IMR-90 (cell line): Measurements from ENCODE around the gene MSANTD4. TPM values are rescaled to one million over a fixed set of nuclear protein-coding genes. Genes with fewer than 3 reads are reported as not detected.

ENCODE experiments used
- ATAC-seq: fragments of 200-7000 bp; cut with Tn5 transposase; 2 replicates; pipeline ENCODE4 v1.9.1; 2020; ENCODE audit warnings: low read depth, mild to moderate bottlenecking, moderate library complexity
- BruUV-seq: library from RNA; stranded (reverse); fragments of 400-500 nt; replicated peaks from 2 replicates; lab custom pipeline; 2021; lab: Mats Ljungman, UMichigan
- CTCF ChIA-PET: fragments of 300-600 bp; formaldehyde crosslinking; extraction: SDS; loops from one replicate; lab custom pipeline; 2021; ENCODE audit warnings: antibody characterized with exemption; lab: Yijun Ruan, JAX
- POLR2A ChIA-PET: fragments of 300-600 bp; sonication (Branson Sonifier 250); formaldehyde crosslinking; loops from one replicate; lab custom pipeline; 2022; ENCODE audit warnings: antibody characterized with exemption; ENCODE audit not compliant: unreplicated experiment; lab: Charles Lee
- DNase-seq: peaks from one replicate; pipeline ENCODE4 v3.0.0; 2013
- H2AFZ ChIP-seq: replicated peaks from 2 replicates; pipeline ENCODE3; 2013; ENCODE audit warnings: low read length, mild to moderate bottlenecking; ENCODE audit not compliant: poor library complexity
- H2AK5ac ChIP-seq: 2 replicates; pipeline ENCODE4 v1.6.1; 2013; ENCODE audit warnings: low read depth, low read length, inconsistent platforms
- H2AK9ac ChIP-seq: replicated peaks from 2 replicates; pipeline ENCODE3; 2013; ENCODE audit warnings: mild to moderate bottlenecking, low read depth, low read length, moderate library complexity; ENCODE audit not compliant: poor library complexity
- H2BK120ac ChIP-seq: 2 replicates; pipeline ENCODE4 v1.6.1; 2013; ENCODE audit warnings: low read depth, low read length, inconsistent platforms
- H2BK15ac ChIP-seq: 3 replicates; pipeline ENCODE4 v1.6.1; 2013; ENCODE audit warnings: low read depth, low read length, inconsistent platforms
- H2BK20ac ChIP-seq: 2 replicates; pipeline ENCODE4 v1.6.1; 2013; ENCODE audit warnings: low read depth, mild to moderate bottlenecking, inconsistent platforms, low read length, moderate library complexity
- H2BK5ac ChIP-seq: 2 replicates; pipeline ENCODE4 v1.6.1; 2013; ENCODE audit warnings: mild to moderate bottlenecking, low read depth, low read length, inconsistent platforms; ENCODE audit not compliant: poor library complexity, severe bottlenecking
- H3K14ac ChIP-seq: replicated peaks from 2 replicates; pipeline ENCODE4 v1.6.1; 2013; ENCODE audit warnings: low read depth, low read length, inconsistent platforms
- H3K18ac ChIP-seq: 2 replicates; pipeline ENCODE4 v1.6.1; 2013; ENCODE audit warnings: low read depth, low read length, control low read depth
- H3K23ac ChIP-seq: 2 replicates; pipeline ENCODE4 v1.6.1; 2013; ENCODE audit warnings: low read depth, low read length, inconsistent platforms
- H3K27ac ChIP-seq: 2 replicates; pipeline ENCODE4 v1.5.1; 2013; ENCODE audit warnings: mild to moderate bottlenecking, control low read depth, low read length; ENCODE audit not compliant: insufficient read depth
- H3K27me3 ChIP-seq: 2 replicates; pipeline ENCODE4 v1.6.1; 2013; ENCODE audit warnings: low read length; ENCODE audit not compliant: control insufficient read depth, insufficient read depth
- H3K36me3 ChIP-seq: 2 replicates; pipeline ENCODE4 v1.6.1; 2013; ENCODE audit warnings: low read length, mixed read lengths; ENCODE audit not compliant: control insufficient read depth, insufficient read depth
- H3K4ac ChIP-seq: 2 replicates; pipeline ENCODE4 v1.6.1; 2013; ENCODE audit warnings: low read depth, low read length, inconsistent platforms
- H3K4me1 ChIP-seq: 2 replicates; pipeline ENCODE4 v1.6.1; 2013; ENCODE audit warnings: low read length, mixed read lengths; ENCODE audit not compliant: control insufficient read depth, insufficient read depth
- H3K4me2 ChIP-seq: 2 replicates; pipeline ENCODE4 v1.6.1; 2013; ENCODE audit warnings: low read depth, mild to moderate bottlenecking, control low read depth, low read length, moderate library complexity
- H3K4me3 ChIP-seq: 2 replicates; pipeline ENCODE4 v1.5.1; 2013; ENCODE audit warnings: low read depth, mild to moderate bottlenecking, control low read depth, low read length, moderate library complexity; ENCODE audit not compliant: insufficient read depth
- H3K56ac ChIP-seq: 2 replicates; pipeline ENCODE4 v1.6.1; 2013; ENCODE audit warnings: low read length, inconsistent platforms; ENCODE audit not compliant: insufficient read depth; ENCODE audit errors: extremely low read depth
- H3K79me1 ChIP-seq, 2 experiments: 2 replicates each; pipeline ENCODE4 v1.6.1; 2013; ENCODE audit warnings: low read length in 2 of 2, inconsistent platforms in 1 of 2, low read depth in 1 of 2
- H3K9ac ChIP-seq: 2 replicates; pipeline ENCODE4 v1.6.1; 2013; ENCODE audit warnings: low read depth, low read length, control low read depth
- H3K9me1 ChIP-seq: 2 replicates; pipeline ENCODE4 v1.6.1; 2013; ENCODE audit warnings: low read length, inconsistent platforms; ENCODE audit not compliant: insufficient read depth
- H3K9me3 ChIP-seq: 2 replicates; pipeline ENCODE4 v1.6.1; 2013; ENCODE audit warnings: low read length; ENCODE audit not compliant: control insufficient read depth, insufficient read depth
- H4K20me1 ChIP-seq: 2 replicates; pipeline ENCODE4 v1.6.1; 2013; ENCODE audit warnings: low read length, inconsistent platforms; ENCODE audit not compliant: insufficient read depth
- H4K5ac ChIP-seq: 2 replicates; pipeline ENCODE4 v1.6.1; 2013; ENCODE audit warnings: mild to moderate bottlenecking, low read depth, low read length, control low read depth
- H4K8ac ChIP-seq, 2 experiments: 2 replicates each; pipeline ENCODE4 v1.6.1; 2013; ENCODE audit warnings: low read depth in 2 of 2, low read length in 2 of 2, control low read depth in 1 of 2, inconsistent platforms in 1 of 2
- H4K91ac ChIP-seq: 2 replicates; pipeline ENCODE4 v1.6.1; 2013; ENCODE audit warnings: low read depth, low read length, inconsistent platforms; ENCODE audit not compliant: insufficient read depth
- BHLHE40 ChIP-seq: fragments of 150-350 bp; IDR thresholded peaks from 2 replicates; pipeline ENCODE4 v1.6.1; 2016; ENCODE audit warnings: mild to moderate bottlenecking, low read depth, low read length
- MAFK ChIP-seq: IDR thresholded peaks from 2 replicates; pipeline ENCODE4 v1.6.1; 2012; ENCODE audit warnings: low read depth, low read length, improper control_type of control experiment
- MXI1 ChIP-seq: IDR thresholded peaks from 2 replicates; pipeline ENCODE4 v1.6.1; 2012; ENCODE audit warnings: low read depth, mild to moderate bottlenecking, low read length, moderate library complexity, borderline replicate concordance
- NFE2L2 ChIP-seq: fragments of 150-350 bp; IDR thresholded peaks from 2 replicates; pipeline ENCODE4 v1.6.1; 2016; ENCODE audit warnings: low read depth, mild to moderate bottlenecking, low read length
- POLR2A ChIP-seq: IDR thresholded peaks from 2 replicates; pipeline ENCODE4 v1.6.1; 2012; ENCODE audit warnings: mild to moderate bottlenecking, low read depth, low read length
- RAD21 ChIP-seq: IDR thresholded peaks from 2 replicates; pipeline ENCODE4 v1.6.1; 2012; ENCODE audit warnings: low read length, improper control_type of control experiment
- RCOR1 ChIP-seq: IDR thresholded peaks from 2 replicates; pipeline ENCODE4 v1.6.1; 2012; ENCODE audit warnings: mild to moderate bottlenecking, low read length, improper control_type of control experiment; ENCODE audit not compliant: insufficient replicate concordance
- RFX5 ChIP-seq: IDR thresholded peaks from 2 replicates; pipeline ENCODE4 v1.8.0; 2012; ENCODE audit warnings: low read depth, mild to moderate bottlenecking, low read length, moderate library complexity
- SMC3 ChIP-seq: fragments of 150-350 bp; IDR thresholded peaks from 2 replicates; pipeline ENCODE4 v1.6.1; 2016; ENCODE audit warnings: low read depth, mild to moderate bottlenecking, antibody characterized with exemption, low read length, moderate library complexity
- WGBS, 2 experiments: methylation state at CpG; one replicate each; pipeline versions ENCODE4 v1.1.5 to v1.1.7; 2013; ENCODE audit warnings: missing lambda C conversion rate in 2 of 2; ENCODE audit not compliant: insufficient read length in 1 of 2; ENCODE audit errors: extremely low coverage in 2 of 2; 5-methylcytosine and 5-hydroxymethylcytosine counted together
- dilution Hi-C: fragments of 300-500 bp; cut with HindIII; formaldehyde crosslinking; loops from one replicate; pipeline ENCODE4 v1.14.3; 2018; ENCODE audit warnings: low sequenced_read_pairs; ENCODE audit not compliant: unreplicated experiment
- in situ Hi-C: fragments of 300-500 bp; cut with MboI; formaldehyde crosslinking; loops from 3 replicates; pipeline ENCODE4 v1.14.3; 2019; ENCODE audit warnings: low sequenced_read_pairs, inconsistent platforms, mixed read lengths
- intact Hi-C: fragments of 100-400 bp; cut with micrococcal nuclease; formaldehyde crosslinking; loops from 2 replicates; pipeline ENCODE4 v1.10.0; 2022
- polyA plus RNA-seq, 3 experiments: library from polyadenylated mRNA; depleted of rRNA; stranded (reverse); fragments of >200 nt; gene quantifications; 2 replicates each; pipeline ENCODE4 v1.2.3, GENCODE V29; 2012; ENCODE audit warnings: low replicate concordance in 1 of 3
- total RNA-seq: library from RNA; depleted of rRNA; stranded (reverse); fragments of >200 nt; gene quantifications from 2 replicates; pipeline ENCODE4 v1.2.3, GENCODE V29; 2012
- TF ChIP-seq, protein P1 (sequence below): fragments of 150-350 bp; IDR thresholded peaks from 2 replicates; pipeline ENCODE4 v1.6.1; 2017; ENCODE audit warnings: mild to moderate bottlenecking, antibody characterized with exemption, low read length, low read depth
- TF ChIP-seq, protein P2 (sequence below): fragments of 150-350 bp; IDR thresholded peaks from 2 replicates; pipeline ENCODE4 v1.6.1; 2016; ENCODE audit warnings: low read depth, mild to moderate bottlenecking, low read length, moderate library complexity, borderline replicate concordance

MSANTD4 gene
- total and polyA plus RNA-seq, 2 of the 4 experiments (the other 2 are of a cell fraction) = 9.4 to 18.8 TPM

DNA sequence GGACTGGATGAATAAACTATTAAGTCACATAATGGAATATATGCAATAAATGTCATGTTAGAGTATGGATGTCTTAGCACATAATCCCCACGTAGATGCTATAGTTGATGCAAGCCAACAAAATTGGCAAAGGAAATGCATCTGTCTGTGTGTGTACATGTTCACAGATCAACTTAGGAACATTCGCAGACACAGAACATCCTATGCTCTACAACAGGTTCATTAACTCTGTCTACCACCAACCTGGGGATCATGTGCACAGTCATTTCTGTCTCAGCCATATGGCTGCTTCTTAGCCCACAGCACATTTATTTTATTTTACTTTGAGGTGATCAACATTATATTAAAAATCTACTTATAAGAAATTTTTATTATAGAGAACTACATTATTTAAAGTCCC is 4.9 kb downstream of the MSANTD4 start:
- Histone ChIP-seq H3K4ac (no peak overlapping the region), H3K14ac (no peak overlapping the region), H3K9ac (no peak overlapping the region), H3K56ac (no peak overlapping the region), H4K8ac (no peak overlapping the region), H3K36me3 (no peaks in the 10 kb centered on the region; the same call in 1 of the 2 replicates), H2AK5ac (no peak overlapping the region), H3K27me3 (no peaks in the 10 kb centered on the region), H2BK15ac (no peak overlapping the region), H3K27ac (no peak overlapping the region), H4K20me1 (peaks cover 5% of the 10 kb centered on the region; the same call in 1 of the 2 replicates), H2BK5ac (no peak overlapping the region), H3K79me1 (peaks cover 26 to 70% of the 10 kb centered on the region in 2 experiments), H3K4me3 (no peak overlapping the region), H3K9me3 (no peaks in the 10 kb centered on the region), H3K18ac (no peak overlapping the region), H3K9me1 (peaks cover 7% of the 10 kb centered on the region; the same call in 1 of the 2 replicates), H3K23ac (peak overlapping the region; percentile 18; the same call in 1 of the 2 replicates), H2BK120ac (no peak overlapping the region), H2AK9ac (no peak overlapping the region), H4K91ac (no peak overlapping the region), H3K4me1 (peaks cover 4% of the 10 kb centered on the region; the same call in 1 of the 2 replicates), H2BK20ac (no peak overlapping the region), H3K4me2 (no peak overlapping the region), H4K5ac (no peak overlapping the region), H2AFZ (no peak overlapping the region)
- no peak for ATAC-seq
- in situ Hi-C loops (no loop called here), dilution Hi-C loops (no loop called here), intact Hi-C loops (loop anchor here (5.0 kb wide), 1 partner anchor 105 kb away; no protein-coding TSS in a partner anchor)
- TF ChIP-seq RAD21 = no peak
- no peak for TF ChIP-seq POLR2A
- TF ChIP-seq, protein P1, sequence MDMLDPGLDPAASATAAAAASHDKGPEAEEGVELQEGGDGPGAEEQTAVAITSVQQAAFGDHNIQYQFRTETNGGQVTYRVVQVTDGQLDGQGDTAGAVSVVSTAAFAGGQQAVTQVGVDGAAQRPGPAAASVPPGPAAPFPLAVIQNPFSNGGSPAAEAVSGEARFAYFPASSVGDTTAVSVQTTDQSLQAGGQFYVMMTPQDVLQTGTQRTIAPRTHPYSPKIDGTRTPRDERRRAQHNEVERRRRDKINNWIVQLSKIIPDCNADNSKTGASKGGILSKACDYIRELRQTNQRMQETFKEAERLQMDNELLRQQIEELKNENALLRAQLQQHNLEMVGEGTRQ = no peak
- no peak for TF ChIP-seq MAFK
- TF ChIP-seq RCOR1 = no peak
- TF ChIP-seq RFX5 = no peak
- TF ChIP-seq, protein P2, sequence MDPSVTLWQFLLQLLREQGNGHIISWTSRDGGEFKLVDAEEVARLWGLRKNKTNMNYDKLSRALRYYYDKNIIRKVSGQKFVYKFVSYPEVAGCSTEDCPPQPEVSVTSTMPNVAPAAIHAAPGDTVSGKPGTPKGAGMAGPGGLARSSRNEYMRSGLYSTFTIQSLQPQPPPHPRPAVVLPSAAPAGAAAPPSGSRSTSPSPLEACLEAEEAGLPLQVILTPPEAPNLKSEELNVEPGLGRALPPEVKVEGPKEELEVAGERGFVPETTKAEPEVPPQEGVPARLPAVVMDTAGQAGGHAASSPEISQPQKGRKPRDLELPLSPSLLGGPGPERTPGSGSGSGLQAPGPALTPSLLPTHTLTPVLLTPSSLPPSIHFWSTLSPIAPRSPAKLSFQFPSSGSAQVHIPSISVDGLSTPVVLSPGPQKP = no peak
- no peak for TF ChIP-seq NFE2L2
- no peak for TF ChIP-seq BHLHE40
- no peak for TF ChIP-seq SMC3
- TF ChIP-seq MXI1 = no peak
- WGBS, 2 experiments = 60% methylated on average over 1 of the region's 2 CpGs; no CpG with 5 or more reads in 1 of the 2 experiments
- CTCF ChIA-PET = no interaction called here
- POLR2A ChIA-PET = no interaction called here
- BruUV-seq = no TSS peak
- no peak for DNase-seq
